Kidney epithelial cell (primary cell): Measurements from ENCODE around the gene MAGEA2. TPM values are rescaled to one million over a fixed set of nuclear protein-coding genes. Genes with fewer than 3 reads are reported as not detected.
"Not testable (repeated sequence)": the region's sequence is repeated elsewhere in the genome, so short reads cannot be mapped to it uniquely, and the experiment has no call there.

Experiments
- DNase-seq: peaks from one replicate; pipeline ENCODE4 v3.0.0-alpha.2; 2010; ENCODE audit warnings: low read depth
- H3K27me3 ChIP-seq: 2 replicates; pipeline ENCODE4 v1.6.0; 2011; ENCODE audit warnings: low read length; ENCODE audit not compliant: control insufficient read depth, insufficient read depth
- H3K36me3 ChIP-seq: 2 replicates; pipeline ENCODE4 v1.5.1; 2011; ENCODE audit warnings: low read length; ENCODE audit not compliant: control insufficient read depth, insufficient read depth
- H3K4me3 ChIP-seq: 2 replicates; pipeline ENCODE4 v1.5.1; 2011; ENCODE audit warnings: low read depth, mild to moderate bottlenecking, control low read depth, low read length
- total RNA-seq: library from RNA; depleted of rRNA; stranded (reverse); fragments of >200 nt; gene quantifications from 2 replicates; pipeline ENCODE4 v1.2.3, GENCODE V29; 2015
- TF ChIP-seq, protein P1 (sequence below): IDR thresholded peaks from 2 replicates; pipeline ENCODE4 v1.5.1; 2011; ENCODE audit warnings: mild to moderate bottlenecking, moderate library complexity, low read length, control low read depth, inconsistent platforms; ENCODE audit not compliant: insufficient read depth, poor library complexity, severe bottlenecking

MAGEA2 gene
- total RNA-seq, 1 donor from 2014 or later = not detected

GRCh38 chrX:152738560-152738959, 15.1 kb downstream of the MAGEA2 start:
- no peaks in the 10 kb centered on the region for H3K27me3 ChIP-seq
- DNase-seq = no peak
- H3K4me3 ChIP-seq = no peak overlapping the region
- TF ChIP-seq, protein P1, sequence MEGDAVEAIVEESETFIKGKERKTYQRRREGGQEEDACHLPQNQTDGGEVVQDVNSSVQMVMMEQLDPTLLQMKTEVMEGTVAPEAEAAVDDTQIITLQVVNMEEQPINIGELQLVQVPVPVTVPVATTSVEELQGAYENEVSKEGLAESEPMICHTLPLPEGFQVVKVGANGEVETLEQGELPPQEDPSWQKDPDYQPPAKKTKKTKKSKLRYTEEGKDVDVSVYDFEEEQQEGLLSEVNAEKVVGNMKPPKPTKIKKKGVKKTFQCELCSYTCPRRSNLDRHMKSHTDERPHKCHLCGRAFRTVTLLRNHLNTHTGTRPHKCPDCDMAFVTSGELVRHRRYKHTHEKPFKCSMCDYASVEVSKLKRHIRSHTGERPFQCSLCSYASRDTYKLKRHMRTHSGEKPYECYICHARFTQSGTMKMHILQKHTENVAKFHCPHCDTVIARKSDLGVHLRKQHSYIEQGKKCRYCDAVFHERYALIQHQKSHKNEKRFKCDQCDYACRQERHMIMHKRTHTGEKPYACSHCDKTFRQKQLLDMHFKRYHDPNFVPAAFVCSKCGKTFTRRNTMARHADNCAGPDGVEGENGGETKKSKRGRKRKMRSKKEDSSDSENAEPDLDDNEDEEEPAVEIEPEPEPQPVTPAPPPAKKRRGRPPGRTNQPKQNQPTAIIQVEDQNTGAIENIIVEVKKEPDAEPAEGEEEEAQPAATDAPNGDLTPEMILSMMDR = no peak
- no peaks in the 10 kb centered on the region for H3K36me3 ChIP-seq

DNA sequence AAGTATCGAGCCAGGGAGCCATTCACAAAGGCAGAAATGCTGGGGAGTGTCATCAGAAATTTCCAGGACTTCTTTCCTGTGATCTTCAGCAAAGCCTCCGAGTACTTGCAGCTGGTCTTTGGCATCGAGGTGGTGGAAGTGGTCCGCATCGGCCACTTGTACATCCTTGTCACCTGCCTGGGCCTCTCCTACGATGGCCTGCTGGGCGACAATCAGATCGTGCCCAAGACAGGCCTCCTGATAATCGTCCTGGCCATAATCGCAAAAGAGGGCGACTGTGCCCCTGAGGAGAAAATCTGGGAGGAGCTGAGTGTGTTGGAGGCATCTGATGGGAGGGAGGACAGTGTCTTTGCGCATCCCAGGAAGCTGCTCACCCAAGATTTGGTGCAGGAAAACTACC, 17.1 kb downstream of the MAGEA2 start:
- not testable (repeated sequence) for H3K27me3 ChIP-seq, DNase-seq, H3K36me3 ChIP-seq, H3K4me3 ChIP-seq

DNA sequence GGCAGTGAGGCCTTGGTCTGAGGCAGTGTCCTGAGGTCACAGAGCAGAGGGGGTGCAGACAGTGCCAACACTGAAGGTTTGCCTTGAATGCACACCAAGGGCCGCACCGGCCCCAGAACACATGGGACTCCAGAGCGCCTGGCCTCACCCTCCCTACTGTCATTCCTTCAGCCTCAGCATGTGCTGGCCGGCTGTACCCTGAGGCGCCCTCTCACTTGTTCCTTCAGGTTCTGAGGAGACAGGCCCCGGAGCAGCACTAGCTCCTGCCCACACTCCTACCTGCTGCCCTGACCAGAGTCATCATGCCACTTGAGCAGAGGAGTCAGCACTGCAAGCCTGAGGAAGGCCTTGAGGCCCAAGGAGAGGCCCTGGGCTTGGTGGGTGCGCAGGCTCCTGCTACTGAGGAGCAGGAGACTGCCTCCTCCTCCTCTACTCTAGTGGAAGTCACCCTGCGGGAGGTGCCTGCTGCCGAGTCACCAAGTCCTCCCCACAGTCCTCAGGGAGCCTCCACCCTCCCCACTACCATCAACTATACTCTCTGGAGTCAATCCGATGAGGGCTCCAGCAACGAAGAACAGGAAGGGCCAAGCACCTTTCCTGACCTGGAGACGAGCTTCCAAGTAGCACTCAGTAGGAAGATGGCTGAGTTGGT, 17.7 kb downstream of the MAGEA2 start:
- no peaks in the 10 kb centered on the region for H3K36me3 ChIP-seq
- TF ChIP-seq, protein P1 = no peak

DNA sequence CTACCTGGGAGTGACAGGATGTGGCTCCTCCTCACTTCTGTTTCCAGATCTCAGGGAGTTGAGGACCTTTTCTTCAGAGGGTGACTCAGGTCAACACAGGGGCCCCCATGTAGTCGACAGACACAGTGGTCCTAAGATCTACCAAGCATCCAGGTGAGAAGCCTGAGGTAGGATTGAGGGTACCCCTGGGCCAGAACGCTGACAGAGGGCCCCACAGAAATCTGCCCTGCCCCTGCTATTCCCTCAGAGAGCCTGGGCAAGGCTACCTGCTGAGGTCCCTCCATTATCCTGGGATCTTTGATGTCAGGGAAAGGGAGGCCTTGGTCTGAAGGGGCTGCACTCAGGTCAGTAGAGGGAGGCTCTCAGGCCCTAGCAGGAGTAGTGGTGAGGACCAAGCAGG, 18.5 kb downstream of the MAGEA2 start:
- Histone ChIP-seq H3K36me3 (no peaks in the 10 kb centered on the region), H3K27me3 (no peaks in the 10 kb centered on the region), H3K4me3 (no peak overlapping the region)
- DNase-seq = no peak
- TF ChIP-seq, protein P1 = no peak

More for the DNA sequence above, 17.7 kb downstream of the MAGEA2 start:
- Histone ChIP-seq H3K27me3 (no peaks in the 10 kb centered on the region), H3K4me3 (no peak overlapping the region)
- DNase-seq = no peak

GRCh38 chrX:152734143-152734858, 19.3 kb downstream of the MAGEA2 start:
- H3K4me3 ChIP-seq, DNase-seq, H3K27me3 ChIP-seq, H3K36me3 ChIP-seq: not testable (repeated sequence)

DNA sequence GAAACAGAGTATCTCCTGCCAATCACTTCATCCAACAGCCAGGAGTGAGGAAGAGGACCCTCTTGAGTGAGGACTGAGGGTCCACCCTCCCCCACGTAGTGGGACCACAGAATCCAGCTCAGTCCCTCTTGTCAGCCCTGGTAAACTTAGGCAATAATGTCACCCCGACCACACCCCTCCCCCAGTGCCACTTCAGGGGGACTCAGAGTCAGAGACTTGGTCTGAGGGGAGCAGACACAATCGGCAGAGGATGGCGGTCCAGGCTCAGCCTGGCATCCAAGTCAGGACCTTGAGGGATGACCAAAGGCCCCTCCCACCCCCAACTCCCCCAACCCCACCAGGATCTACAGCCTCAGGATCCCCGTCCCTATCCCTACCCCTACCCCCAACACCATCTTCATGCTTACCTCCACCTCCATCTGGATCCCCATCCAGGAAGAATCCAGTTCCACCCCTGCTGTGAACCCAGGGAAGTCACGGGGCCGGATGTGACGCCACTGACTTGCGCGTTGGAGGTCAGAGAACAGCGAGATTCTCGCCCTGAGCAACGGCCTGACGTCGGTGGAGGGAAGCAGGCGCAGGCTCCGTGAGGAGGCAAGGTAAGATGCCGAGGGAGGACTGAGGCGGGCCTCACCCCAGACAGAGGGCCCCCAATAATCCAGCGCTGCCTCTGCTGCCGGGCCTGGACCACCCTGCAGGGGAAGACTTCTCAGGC, 20.2 kb downstream of the MAGEA2 start, which contains the start of the genes CSAG1 and MAGEA12:
CSAG1 (minus strand) TSS at position 461 of the 715 bp plus-strand sequence. CDS start 1,261 bp downstream, outside the sequence.
MAGEA12 (plus strand) TSS at position 497 of the 715 bp plus-strand sequence. CDS start 2,405 bp downstream, outside the sequence.
- TF ChIP-seq, protein P1 = no peak
- Histone ChIP-seq H3K36me3 (no peaks in the 10 kb centered on the region), H3K4me3 (no peak within 1 kb of the TSS), H3K27me3 (no peaks in the 10 kb centered on the region)
- no peak for DNase-seq
